SK-N-SH (cell line): ENCODE results near the gene JAG2.
"Not testable (repeated sequence)": the region's sequence is repeated elsewhere in the genome, so short reads cannot be mapped to it uniquely, and the experiment has no call there.

Experiments used
- FOSL2 ChIP-seq: IDR thresholded peaks from 2 replicates; pipeline ENCODE4 v1.4.0; 2012; ENCODE audit warnings: low read depth, mild to moderate bottlenecking, moderate library complexity, borderline replicate concordance
- JUND ChIP-seq: IDR thresholded peaks from 2 replicates; pipeline ENCODE4 v1.4.0; 2012
- RAD21 ChIP-seq: IDR thresholded peaks from 2 replicates; pipeline ENCODE4 v1.6.1; 2012; ENCODE audit warnings: mild to moderate bottlenecking, low read length
- TCF12 ChIP-seq: IDR thresholded peaks from 2 replicates; pipeline ENCODE4 v1.4.0; 2012
- TF ChIP-seq, protein P1 (sequence below): IDR thresholded peaks from 2 replicates; pipeline ENCODE4 v1.4.0; 2012; ENCODE audit warnings: low read depth, borderline replicate concordance
- TF ChIP-seq, protein P2 (sequence below): fragments of 200-600 bp; sonication (generic); IDR thresholded peaks from 2 replicates; pipeline ENCODE4 v1.6.1; 2017; ENCODE audit warnings: antibody characterized with exemption, mild to moderate bottlenecking, moderate library complexity

DNA sequence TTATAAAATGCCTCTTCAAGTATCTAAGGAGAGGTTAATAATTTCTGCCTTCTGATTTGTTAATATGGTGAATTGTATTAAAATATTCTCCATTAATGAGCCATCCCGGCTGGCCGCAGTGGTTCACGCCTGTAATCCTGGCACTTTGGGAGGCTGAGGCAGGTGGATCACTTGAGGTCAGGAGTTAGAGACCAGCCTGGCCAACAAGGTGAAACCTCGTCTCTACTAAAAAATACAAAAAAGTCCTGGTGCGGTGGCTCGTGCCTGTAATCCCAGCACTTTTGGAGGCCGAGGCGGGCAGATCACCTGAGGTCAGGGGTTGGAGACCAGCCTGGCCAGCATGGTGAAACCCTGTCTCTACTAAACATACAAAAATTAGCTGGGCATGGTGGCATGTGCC is 59.3 kb downstream of the JAG2 start:
- TF ChIP-seq, protein P1, sequence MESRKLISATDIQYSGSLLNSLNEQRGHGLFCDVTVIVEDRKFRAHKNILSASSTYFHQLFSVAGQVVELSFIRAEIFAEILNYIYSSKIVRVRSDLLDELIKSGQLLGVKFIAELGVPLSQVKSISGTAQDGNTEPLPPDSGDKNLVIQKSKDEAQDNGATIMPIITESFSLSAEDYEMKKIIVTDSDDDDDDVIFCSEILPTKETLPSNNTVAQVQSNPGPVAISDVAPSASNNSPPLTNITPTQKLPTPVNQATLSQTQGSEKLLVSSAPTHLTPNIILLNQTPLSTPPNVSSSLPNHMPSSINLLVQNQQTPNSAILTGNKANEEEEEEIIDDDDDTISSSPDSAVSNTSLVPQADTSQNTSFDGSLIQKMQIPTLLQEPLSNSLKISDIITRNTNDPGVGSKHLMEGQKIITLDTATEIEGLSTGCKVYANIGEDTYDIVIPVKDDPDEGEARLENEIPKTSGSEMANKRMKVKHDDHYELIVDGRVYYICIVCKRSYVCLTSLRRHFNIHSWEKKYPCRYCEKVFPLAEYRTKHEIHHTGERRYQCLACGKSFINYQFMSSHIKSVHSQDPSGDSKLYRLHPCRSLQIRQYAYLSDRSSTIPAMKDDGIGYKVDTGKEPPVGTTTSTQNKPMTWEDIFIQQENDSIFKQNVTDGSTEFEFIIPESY = not testable (repeated sequence)
- not testable (repeated sequence) for TF ChIP-seq RAD21, FOSL2, JUND, TCF12
- TF ChIP-seq, protein P2, sequence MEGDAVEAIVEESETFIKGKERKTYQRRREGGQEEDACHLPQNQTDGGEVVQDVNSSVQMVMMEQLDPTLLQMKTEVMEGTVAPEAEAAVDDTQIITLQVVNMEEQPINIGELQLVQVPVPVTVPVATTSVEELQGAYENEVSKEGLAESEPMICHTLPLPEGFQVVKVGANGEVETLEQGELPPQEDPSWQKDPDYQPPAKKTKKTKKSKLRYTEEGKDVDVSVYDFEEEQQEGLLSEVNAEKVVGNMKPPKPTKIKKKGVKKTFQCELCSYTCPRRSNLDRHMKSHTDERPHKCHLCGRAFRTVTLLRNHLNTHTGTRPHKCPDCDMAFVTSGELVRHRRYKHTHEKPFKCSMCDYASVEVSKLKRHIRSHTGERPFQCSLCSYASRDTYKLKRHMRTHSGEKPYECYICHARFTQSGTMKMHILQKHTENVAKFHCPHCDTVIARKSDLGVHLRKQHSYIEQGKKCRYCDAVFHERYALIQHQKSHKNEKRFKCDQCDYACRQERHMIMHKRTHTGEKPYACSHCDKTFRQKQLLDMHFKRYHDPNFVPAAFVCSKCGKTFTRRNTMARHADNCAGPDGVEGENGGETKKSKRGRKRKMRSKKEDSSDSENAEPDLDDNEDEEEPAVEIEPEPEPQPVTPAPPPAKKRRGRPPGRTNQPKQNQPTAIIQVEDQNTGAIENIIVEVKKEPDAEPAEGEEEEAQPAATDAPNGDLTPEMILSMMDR = not testable (repeated sequence)
